GM18861 (cell line): ENCODE results near the gene CD38.
"Not testable (repeated sequence)": the region's sequence is repeated elsewhere in the genome, so short reads cannot be mapped to it uniquely, and the experiment has no call there.

Experiments
- ATAC-seq: cut with Tn5 transposase; IDR thresholded peaks from one replicate; pipeline ENCODE4 v1.9.1; 2021; ENCODE audit not compliant: unreplicated experiment

CD38 gene

DNA sequence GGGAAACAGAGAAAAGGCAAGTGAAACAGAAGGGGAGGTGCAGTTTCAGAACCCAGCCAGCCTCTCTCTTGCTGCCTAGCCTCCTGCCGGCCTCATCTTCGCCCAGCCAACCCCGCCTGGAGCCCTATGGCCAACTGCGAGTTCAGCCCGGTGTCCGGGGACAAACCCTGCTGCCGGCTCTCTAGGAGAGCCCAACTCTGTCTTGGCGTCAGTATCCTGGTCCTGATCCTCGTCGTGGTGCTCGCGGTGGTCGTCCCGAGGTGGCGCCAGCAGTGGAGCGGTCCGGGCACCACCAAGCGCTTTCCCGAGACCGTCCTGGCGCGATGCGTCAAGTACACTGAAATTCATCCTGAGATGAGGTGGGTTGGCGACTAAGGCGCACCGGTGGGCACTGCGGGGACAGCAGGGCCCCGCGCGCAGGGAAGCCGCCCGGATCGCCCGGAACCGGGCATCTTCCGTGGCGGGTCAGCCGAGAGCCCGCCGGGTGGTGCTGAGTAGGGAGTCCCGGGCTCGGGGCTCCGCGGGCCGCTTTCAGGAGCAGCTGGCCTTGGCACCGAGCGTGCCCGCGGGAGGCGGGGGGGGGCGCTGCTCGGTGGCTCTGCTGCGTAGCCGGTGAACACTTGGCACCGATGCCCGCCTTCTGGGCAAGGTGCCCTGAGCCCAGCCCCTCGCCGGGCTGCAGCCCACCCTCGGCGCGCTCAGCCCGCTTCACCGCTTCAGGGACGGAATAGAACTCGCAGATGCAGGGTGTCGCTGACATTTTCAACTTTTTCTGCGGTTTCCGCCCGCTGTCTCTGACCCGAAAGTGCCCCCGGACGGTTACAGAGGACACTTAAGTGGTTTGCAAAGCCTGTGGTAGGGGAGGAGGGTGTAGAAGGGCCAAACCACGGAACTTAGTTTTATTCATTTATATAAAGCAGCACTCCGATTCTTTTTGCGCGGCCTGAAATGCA, at the start of gene CD38:
Gene CD38 (plus strand): TSS at position 40 of the 953 bp plus-strand sequence. CDS start 87 bp downstream, at position 127.
- ATAC-seq, result peak; percentile 48

DNA sequence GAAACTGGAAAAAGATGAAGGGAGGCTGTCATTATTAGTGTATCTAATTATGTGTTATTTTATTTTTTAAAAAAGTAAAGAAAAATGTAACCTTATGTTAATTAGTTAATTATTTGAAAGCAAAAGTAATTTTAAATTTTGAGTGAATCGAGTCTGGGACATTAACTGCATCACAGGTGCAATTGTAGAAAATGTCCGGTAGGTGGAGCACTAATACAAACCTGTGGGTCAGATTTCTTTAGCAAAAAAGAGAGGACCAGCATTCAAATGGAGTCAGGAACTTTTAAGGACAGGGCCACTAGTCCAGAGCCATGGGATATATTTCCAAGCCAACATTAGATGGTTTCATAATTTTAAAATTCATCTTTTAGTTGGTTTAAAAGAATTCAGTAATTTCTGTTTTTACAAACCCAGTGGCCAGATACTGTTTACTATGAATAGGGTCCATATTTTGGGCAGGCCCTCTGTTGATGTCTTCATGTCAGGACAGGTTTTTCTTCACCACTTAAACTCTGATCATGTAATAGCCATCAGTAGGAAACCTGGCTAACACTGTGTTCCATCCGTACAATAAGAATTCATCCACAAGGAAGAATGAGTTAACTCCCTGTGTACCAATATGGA, 48.1 kb upstream of the CD38 start:
- ATAC-seq, result peak; percentile 70

DNA sequence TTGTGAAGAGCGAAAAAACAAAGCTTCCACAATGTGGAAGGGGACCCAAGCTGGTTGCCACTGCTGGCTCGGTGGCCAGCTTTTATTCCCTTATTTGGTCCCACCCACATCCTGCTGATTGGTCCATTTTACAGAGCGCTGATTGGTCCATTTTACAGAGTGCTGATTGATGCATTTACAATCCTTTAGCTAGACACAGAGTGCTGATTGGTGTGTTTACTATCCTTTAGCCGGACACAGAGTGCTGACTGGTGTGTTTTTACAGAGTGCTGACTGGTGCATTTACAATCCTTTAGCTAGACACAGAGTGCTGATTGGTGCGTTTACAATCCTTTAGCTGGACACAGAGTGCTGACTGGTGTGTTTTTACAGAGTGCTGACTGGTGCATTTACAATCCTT, 45.1 kb upstream of the CD38 start:
- not testable (repeated sequence) for ATAC-seq

DNA sequence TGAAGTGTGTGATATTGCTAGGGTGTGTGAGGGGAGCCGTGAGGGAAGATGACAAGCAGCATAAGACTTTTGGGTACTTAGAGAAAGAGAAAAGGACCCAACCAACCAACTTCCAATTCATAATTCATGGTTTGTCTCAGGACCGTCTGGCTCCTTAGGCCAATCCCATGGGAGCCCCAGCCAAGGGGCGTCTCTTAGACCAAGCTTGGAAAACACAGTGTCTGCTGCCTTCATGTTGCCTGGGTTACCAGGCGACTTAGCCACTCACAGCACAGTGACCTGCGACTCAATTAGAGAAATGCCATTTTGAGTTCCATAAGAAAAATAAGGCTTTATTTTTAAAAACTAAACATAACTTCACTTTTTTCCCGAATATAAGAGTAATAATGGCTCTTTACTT, 42.6 kb upstream of the CD38 start:
- ATAC-seq, result no peak

DNA sequence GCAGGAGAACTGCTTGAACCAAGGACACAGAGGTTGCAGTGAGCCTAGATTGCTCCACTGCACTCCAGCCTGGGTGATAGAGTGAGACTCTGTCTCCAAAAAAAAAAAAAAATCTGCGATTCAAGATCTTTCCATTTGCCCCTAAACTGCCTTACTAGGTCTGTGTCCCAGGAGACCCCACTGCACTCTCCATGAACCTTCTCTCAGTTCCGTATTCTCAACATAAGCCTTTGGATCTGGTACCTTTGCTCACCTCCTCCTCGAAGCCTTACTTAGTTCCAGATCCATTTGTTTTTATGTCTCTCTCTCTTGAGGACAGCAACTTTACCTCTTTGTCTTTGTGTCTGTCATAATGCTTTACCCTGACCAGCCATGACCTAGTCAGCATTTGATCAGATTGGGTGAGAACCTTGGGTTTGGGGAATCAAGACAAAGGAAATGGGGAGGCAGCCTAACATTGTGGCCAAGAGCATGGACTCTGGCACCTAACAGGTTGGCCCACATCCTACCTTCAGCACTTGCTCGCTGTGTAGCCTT, 41.5 kb upstream of the CD38 start:
- ATAC-seq, result no peak

DNA sequence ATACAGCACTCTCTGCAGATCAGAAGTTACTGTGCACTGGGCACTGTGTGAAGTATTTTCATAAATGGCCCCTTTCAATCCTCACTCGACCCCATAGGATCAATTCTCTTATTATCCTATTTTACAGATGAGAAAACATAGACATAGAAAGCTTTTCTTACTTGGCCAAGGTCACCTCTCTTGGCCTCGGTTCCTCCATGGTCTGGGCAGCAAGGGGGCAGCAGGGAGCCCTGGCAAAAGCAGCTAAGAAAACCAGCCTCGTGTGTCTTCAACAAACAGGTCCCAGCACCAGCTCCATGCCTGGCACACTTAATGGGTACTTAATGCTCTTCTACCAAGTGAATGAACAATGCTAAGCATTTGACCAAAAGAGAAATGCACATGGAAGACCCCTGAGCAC, 40.9 kb upstream of the CD38 start:
- ATAC-seq, result no peak

- no peak for ATAC-seq
These were observed 39.3 kb upstream of the CD38 start for GRCh38 chr4:15738877-15739276.

- no peak for ATAC-seq
These were observed 37.2 kb upstream of the CD38 start for GRCh38 chr4:15740764-15741404.

DNA sequence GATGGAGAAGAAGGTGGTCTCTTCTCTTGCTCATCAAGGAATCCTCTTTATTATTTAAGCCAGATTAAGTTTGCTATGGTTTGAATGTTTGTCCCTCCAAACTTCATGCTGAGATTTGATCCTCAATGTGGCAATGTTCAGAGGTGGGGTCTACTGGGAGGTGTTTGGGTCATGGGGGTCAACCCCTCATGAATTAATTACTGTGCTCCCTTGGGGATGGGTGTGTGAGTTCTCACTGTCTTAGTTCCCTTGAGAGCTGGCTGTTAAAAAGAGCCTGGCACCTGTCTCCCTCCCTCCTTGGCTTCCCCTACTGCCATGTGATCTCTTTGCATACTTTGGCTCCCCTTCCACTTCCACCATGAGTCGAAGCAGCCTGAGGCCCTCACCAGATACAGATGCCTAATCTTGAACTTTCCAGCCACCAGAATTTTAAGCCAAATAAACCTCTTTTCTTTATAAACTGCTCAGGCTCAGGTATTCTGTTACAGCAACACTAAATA, 36.0 kb upstream of the CD38 start:
- no peak for ATAC-seq

- no peak for ATAC-seq
These were observed 35.5 kb upstream of the CD38 start for GRCh38 chr4:15742637-15743036.

DNA sequence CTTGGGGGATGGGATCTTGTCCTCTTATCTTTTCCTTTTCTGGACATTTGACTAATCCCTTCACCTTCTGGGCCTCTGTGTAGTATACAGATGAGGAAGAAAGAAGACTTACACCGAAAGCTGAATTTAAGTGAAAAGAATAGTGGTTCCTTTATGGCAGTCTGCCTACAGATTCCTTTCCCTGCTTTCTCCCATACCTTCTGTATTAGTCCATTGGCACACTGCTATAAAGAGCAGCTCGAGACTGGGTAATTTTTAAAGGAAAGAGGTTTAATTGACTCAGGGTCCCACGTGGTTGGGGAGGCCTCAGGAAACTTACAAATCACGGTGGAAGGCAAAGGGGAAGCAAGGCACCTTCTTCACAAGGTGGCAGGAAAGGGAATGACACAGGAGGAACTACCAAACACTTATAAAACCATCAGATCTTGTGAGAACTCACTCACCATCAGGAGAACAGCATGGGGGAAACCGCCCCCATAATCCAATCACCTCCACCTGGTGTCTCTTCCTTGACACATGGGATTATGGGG, 34.0 kb upstream of the CD38 start:
- ATAC-seq, result no peak

- ATAC-seq, result no peak
These were observed 32.0 kb upstream of the CD38 start for GRCh38 chr4:15746110-15746509.

DNA sequence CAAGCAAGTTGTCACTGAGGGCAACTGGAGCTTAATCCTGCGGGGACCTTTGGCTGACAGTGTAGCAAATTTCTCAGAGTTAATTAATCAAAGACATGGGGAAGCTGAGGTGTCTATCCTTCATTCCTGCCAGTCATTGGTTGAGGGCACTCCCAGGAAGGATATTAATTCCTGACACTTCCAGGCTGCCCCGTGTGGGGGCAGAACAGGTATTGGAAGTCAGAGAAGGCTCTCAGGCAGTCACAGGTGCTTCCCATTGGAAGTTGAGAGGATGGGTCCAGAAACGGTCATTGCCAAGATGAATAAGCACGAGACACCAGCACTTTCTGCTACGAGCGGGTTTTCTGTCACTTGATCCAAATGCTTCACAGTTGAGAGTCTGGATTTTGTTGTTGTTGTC, 29.1 kb upstream of the CD38 start:
- ATAC-seq, result no peak

DNA sequence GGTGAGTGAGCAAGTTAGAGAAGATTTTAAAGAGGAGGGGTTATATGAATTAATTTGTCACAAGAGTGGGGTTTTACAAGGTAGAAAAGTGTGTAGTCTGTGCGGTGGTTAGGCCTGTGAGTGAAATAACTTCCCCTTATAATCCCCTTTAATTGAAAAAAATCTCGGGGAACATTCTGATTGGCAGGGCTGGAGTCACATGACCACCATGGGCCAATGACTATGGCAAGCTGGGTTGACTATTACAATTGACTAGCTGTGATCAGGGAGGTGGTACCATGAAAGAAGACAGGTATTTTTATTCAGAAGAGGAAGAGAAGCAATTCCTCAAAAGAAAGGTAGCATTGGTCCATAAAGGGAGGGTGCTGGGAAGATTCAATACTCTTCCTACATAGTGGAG, 27.0 kb upstream of the CD38 start:
- ATAC-seq, result no peak

- ATAC-seq, result no peak
These were observed 25.0 kb upstream of the CD38 start for GRCh38 chr4:15753081-15753480.

DNA sequence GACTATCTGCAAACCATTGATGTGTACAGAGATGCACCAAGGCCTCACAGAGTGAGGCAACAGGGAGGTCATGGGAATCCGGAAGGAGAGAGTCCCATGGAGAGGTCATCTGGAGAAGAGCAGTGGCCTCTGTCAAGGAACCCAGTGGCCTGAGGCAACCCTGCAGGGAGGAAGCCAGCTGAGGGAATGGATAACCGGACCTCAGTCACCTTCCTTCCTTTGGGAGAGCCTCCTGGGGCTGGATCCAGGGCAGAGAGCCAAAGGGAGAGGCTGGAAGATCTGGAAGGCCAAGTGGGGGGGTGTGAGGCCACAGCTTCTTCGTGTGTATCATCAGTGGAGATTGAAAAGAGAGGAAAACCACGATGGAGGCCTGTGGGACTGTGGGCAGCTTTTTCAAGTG, 24.3 kb upstream of the CD38 start:
- no peak for ATAC-seq

DNA sequence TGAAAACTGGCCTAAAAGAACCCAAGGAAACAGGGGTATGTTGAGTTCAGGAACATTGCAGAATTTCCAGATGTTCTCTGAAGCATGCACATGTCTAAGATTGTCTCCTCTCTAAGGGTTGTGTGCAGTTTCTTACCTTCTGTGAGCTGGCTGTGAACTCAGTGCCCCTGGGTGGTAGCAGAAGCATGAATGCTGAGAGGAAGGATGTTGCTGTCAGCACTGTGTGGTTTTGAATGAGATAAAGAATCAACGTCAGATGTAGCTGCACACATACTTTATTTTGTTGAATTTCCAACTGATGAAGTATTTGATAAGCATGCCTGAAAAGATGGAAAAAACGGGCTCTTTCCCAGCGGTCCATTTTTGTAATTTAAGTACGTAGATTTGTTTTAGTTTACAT, 23.8 kb upstream of the CD38 start:
- ATAC-seq, result no peak

DNA sequence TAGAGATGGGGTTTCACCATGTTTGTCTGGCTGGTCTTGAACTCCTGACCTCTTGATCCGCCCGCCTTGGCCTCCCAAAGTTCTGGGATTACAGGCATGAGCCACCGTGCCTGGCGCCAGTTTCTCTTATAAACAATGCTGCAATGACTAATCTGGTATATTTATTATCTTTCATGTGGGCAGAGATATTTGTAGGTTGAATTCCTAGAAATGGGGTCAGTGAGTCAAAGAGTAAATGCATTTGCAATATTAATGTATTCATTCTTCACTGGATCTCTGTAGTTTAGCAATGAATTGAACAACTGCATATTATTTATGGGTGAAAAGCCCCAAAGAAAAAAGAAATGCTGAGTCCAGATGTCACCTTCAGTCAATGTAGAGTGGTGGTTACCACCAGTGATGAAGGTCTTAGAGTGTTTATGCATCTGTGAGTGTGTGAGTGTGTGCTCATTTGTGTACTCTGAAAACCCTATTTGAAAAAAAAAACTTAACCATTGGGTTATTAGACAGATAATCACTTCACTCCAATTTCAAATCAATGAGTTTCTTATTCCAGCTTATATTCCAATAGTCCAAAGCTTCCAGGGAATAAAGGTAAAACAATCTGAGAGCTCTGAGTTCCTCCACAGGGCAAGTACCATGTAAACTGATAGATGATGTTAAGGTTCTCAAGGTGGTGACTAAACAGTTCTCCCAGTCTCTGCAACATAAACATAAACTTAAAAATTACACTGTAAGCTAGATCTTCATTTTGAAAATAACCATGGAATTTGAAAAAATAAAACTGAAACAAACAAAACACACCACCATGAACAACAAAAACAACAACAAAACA, 22.6 kb upstream of the CD38 start:
- ATAC-seq, result no peak

DNA sequence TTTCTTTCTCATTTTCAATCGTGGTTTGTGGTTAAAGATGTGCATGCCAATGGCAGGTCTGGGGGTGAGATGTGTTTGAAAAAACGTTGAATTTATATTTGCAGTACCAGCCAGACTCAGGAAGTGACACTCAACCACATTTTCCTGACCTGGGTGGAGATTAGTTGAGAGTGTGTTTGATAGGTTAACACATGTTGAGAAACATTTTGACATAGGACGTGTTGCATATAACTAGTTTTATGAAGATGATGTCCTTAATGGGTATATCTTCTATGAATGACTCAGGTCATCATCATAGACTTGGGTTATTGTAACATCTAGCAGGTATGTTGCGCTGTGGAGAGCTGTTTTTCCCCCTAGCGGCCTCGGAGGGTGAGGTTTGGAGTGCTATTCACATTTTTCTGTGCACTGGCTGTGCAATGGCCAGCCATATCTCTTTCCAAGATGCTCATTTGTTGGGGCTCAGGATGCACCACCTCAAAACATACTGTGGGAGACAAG, 21.7 kb upstream of the CD38 start:
- peak; percentile 81 for ATAC-seq

GRCh38 chr4:15757054-15757453, 21.1 kb upstream of the CD38 start:
- no peak for ATAC-seq
